PC-3 (cell line): ENCODE measurements around the gene SLC2A13. TPM values are rescaled to one million over a fixed set of nuclear protein-coding genes. Genes with fewer than 3 reads are reported as not detected.

Source experiments
- ATAC-seq: fragments of 200-7000 bp; cut with Tn5 transposase; 2 replicates; pipeline ENCODE4 v1.9.1; 2020; ENCODE audit warnings: mild to moderate bottlenecking, moderate library complexity
- BruUV-seq: library from RNA; stranded (reverse); fragments of 400-500 nt; replicated peaks from 2 replicates; lab custom pipeline; 2021; lab: Mats Ljungman, UMichigan
- CTCF ChIA-PET: fragments of 300-600 bp; sonication (Branson Sonifier 250); formaldehyde crosslinking; loops from one replicate; lab custom pipeline; 2022; ENCODE audit warnings: antibody characterized with exemption; lab: Charles Lee
- POLR2A ChIA-PET: fragments of 300-600 bp; sonication (Branson Sonifier 250); formaldehyde crosslinking; loops from one replicate; lab custom pipeline; 2022; ENCODE audit warnings: antibody characterized with exemption; ENCODE audit not compliant: unreplicated experiment; lab: Charles Lee
- DNase-seq: peaks from one replicate; pipeline ENCODE4 v3.0.0-alpha.2; 2015
- H2AFZ ChIP-seq: fragments of 300-600 bp; sonication (generic); 2 replicates; pipeline ENCODE4 v1.6.0; 2016; ENCODE audit warnings: antibody characterized with exemption, low read length
- H3F3A ChIP-seq: fragments of 300-600 bp; sonication (generic); one replicate; pipeline ENCODE4 v1.6.0; 2017; ENCODE audit warnings: antibody characterized with exemption, low read length, control low read depth, mild to moderate bottlenecking; ENCODE audit not compliant: unreplicated experiment
- H3K27ac ChIP-seq: fragments of 300-600 bp; sonication (generic); 2 replicates; pipeline ENCODE4 v1.5.1; 2016; ENCODE audit warnings: mild to moderate bottlenecking, low read length
- H3K27me3 ChIP-seq: fragments of 300-600 bp; sonication (generic); 2 replicates; pipeline ENCODE4 v1.6.1; 2016; ENCODE audit warnings: low read length, mixed read lengths
- H3K36me3 ChIP-seq: fragments of 300-600 bp; sonication (generic); 2 replicates; pipeline ENCODE4 v1.6.1; 2016; ENCODE audit warnings: low read depth, mixed run types, low read length, mixed read lengths
- H3K4me1 ChIP-seq: fragments of 300-600 bp; sonication (generic); 2 replicates; pipeline ENCODE4 v1.5.1; 2016; ENCODE audit warnings: low read length; ENCODE audit not compliant: insufficient read depth
- H3K4me2 ChIP-seq: fragments of 300-600 bp; sonication (generic); 2 replicates; pipeline ENCODE4 v1.6.0; 2016; ENCODE audit warnings: low read length
- H3K4me3 ChIP-seq: fragments of 300-600 bp; sonication (generic); 2 replicates; pipeline ENCODE4 v1.5.1; 2016; ENCODE audit warnings: mild to moderate bottlenecking, low read length, mixed read lengths
- H3K79me2 ChIP-seq: fragments of 300-600 bp; sonication (generic); 2 replicates; pipeline ENCODE4 v1.6.1; 2017; ENCODE audit warnings: low read length, mixed read lengths
- H3K9ac ChIP-seq: fragments of 300-600 bp; sonication (generic); 2 replicates; pipeline ENCODE4 v1.6.0; 2016; ENCODE audit warnings: mild to moderate bottlenecking, low read length
- H3K9me2 ChIP-seq: fragments of 300-600 bp; sonication (generic); replicated peaks from 2 replicates; pipeline ENCODE4 v1.6.1; 2016; ENCODE audit warnings: mixed run types, low read length, mixed read lengths
- H3K9me3 ChIP-seq: fragments of 300-600 bp; sonication (generic); 2 replicates; pipeline ENCODE4 v1.6.1; 2016; ENCODE audit warnings: low read length, mixed read lengths
- H4K20me1 ChIP-seq: fragments of 300-600 bp; sonication (generic); 2 replicates; pipeline ENCODE4 v1.6.1; 2016; ENCODE audit warnings: low read length, mixed read lengths
- CTCF ChIP-seq: fragments of 300-600 bp; sonication (generic); conservative IDR thresholded peaks from 2 replicates; pipeline ENCODE4 v1.5.1; 2017; ENCODE audit warnings: antibody characterized with exemption, low read depth, mild to moderate bottlenecking, low read length
- EZH2 ChIP-seq: fragments of 300-600 bp; sonication (generic); IDR thresholded peaks from one replicate; pipeline ENCODE4 v1.6.1; 2017; ENCODE audit warnings: antibody characterized with exemption, mild to moderate bottlenecking, low read length; ENCODE audit not compliant: unreplicated experiment
- EZH2phosphoT487 ChIP-seq: fragments of 300-600 bp; sonication (generic); IDR thresholded peaks from 2 replicates; pipeline ENCODE4 v1.6.1; 2018; ENCODE audit warnings: mild to moderate bottlenecking, antibody characterized with exemption, low read length, borderline replicate concordance
- intact Hi-C: fragments of 100-400 bp; cut with micrococcal nuclease; formaldehyde crosslinking; loops from 2 replicates; pipeline ENCODE4 v1.9.0; 2023
- total RNA-seq: library from RNA; depleted of rRNA; stranded (reverse); fragments of >200 nt; gene quantifications from 2 replicates; pipeline ENCODE4 v1.2.3, GENCODE V29; 2014

SLC2A13 gene
- total RNA-seq, 1 experiment from 2014 or later, result 3.4 TPM

- no peaks in the 10 kb centered on the region for H3K9me3 ChIP-seq
- DNase-seq (no peak), ATAC-seq (peak; percentile 46)
- H3F3A ChIP-seq, result no peaks in the 10 kb centered on the region
- no peak overlapping the region for H3K4me2 ChIP-seq
- H2AFZ ChIP-seq, result no peak overlapping the region
- no peak overlapping the region for H3K4me3 ChIP-seq
- no peaks in the 10 kb centered on the region for H3K36me3 ChIP-seq
- no peaks in the 10 kb centered on the region for H3K79me2 ChIP-seq
- H3K4me1 ChIP-seq, result peaks cover 4% of the 10 kb centered on the region; the same call in 1 of the 2 replicates
- no peak overlapping the region for H3K9ac ChIP-seq
- no peak for TF ChIP-seq EZH2phosphoT487
- no peak for TF ChIP-seq EZH2
- no peak for TF ChIP-seq CTCF
- BruUV-seq, result no TSS peak
- intact Hi-C loops, result loop anchor here (1.0 to 10.0 kb wide), 2 partner anchors 160 to 771 kb away; no protein-coding TSS in a partner anchor
- peaks cover 20% of the 10 kb centered on the region; the same call in 1 of the 2 replicates for H3K27me3 ChIP-seq
- ChIA-PET CTCF (interaction anchor here (0.6 kb wide), 1 partner anchor 134 kb away, joined by 3 read pairs; no protein-coding TSS in a partner anchor), POLR2A (no interaction called here)
- no peak overlapping the region for H3K27ac ChIP-seq
- no peaks in the 10 kb centered on the region for H3K9me2 ChIP-seq
- H4K20me1 ChIP-seq, result no peaks in the 10 kb centered on the region
These were observed 47.6 kb upstream of the SLC2A13 start for GRCh38 chr12:40153432-40153831.

- H3K9me3 ChIP-seq, result no peaks in the 10 kb centered on the region
- H3F3A ChIP-seq, result no peaks in the 10 kb centered on the region
- CTCF ChIA-PET, result interaction anchor here (0.6 kb wide), 1 partner anchor 134 kb away, joined by 3 read pairs; no protein-coding TSS in a partner anchor
- BruUV-seq, result no TSS peak
- no peak overlapping the region for H3K4me2 ChIP-seq
- intact Hi-C loops, result loop anchor here (1.0 to 10.0 kb wide), 2 partner anchors 160 to 772 kb away; no protein-coding TSS in a partner anchor
- H2AFZ ChIP-seq, result no peak overlapping the region
- H4K20me1 ChIP-seq, result no peaks in the 10 kb centered on the region
- POLR2A ChIA-PET, result no interaction called here
- no peak overlapping the region for H3K27ac ChIP-seq
- ATAC-seq (peak; percentile 49), DNase-seq (peak; percentile 68)
- no peaks in the 10 kb centered on the region for H3K79me2 ChIP-seq
- H3K9ac ChIP-seq, result no peak overlapping the region
- H3K9me2 ChIP-seq, result no peaks in the 10 kb centered on the region
- peaks cover 4% of the 10 kb centered on the region; the same call in 1 of the 2 replicates for H3K4me1 ChIP-seq
- no peak overlapping the region for H3K4me3 ChIP-seq
- peaks cover 20% of the 10 kb centered on the region; the same call in 1 of the 2 replicates for H3K27me3 ChIP-seq
- H3K36me3 ChIP-seq, result no peaks in the 10 kb centered on the region
- TF ChIP-seq EZH2 (no peak), CTCF (peak; percentile 85)
These were observed 47.0 kb upstream of the SLC2A13 start for GRCh38 chr12:40152783-40153383.

GRCh38 chr12:40149673-40150260, 43.9 kb upstream of the SLC2A13 start:
- CTCF ChIA-PET, result no interaction called here
- Histone ChIP-seq H3K9ac (no peak overlapping the region), H3K79me2 (no peaks in the 10 kb centered on the region), H3K36me3 (no peaks in the 10 kb centered on the region), H4K20me1 (no peaks in the 10 kb centered on the region), H3K4me1 (peaks cover 4% of the 10 kb centered on the region; the same call in 1 of the 2 replicates), H3K4me3 (no peak overlapping the region), H3K9me3 (no peaks in the 10 kb centered on the region), H3K27ac (no peak overlapping the region), H3F3A (no peaks in the 10 kb centered on the region), H3K9me2 (no peaks in the 10 kb centered on the region), H3K27me3 (no peaks in the 10 kb centered on the region), H3K4me2 (no peak overlapping the region), H2AFZ (no peak overlapping the region)
- peak; percentile 37 for DNase-seq
- no peak for ATAC-seq
- no TSS peak for BruUV-seq
- intact Hi-C loops, result loop anchor here (10.0 kb wide), 1 partner anchor 775 kb away; no protein-coding TSS in a partner anchor
- TF ChIP-seq EZH2phosphoT487 (no peak), EZH2 (no peak), CTCF (no peak)
- POLR2A ChIA-PET, result no interaction called here
